Measurements from ENCODE around the gene CAMK2G. TPM values are rescaled to one million over a fixed set of nuclear protein-coding genes. Genes with fewer than 3 reads are reported as not detected.

Gene CAMK2G
- total and polyA plus RNA-seq, 9 donors, result 9.8 to 42.9 (median 16.7) TPM

GRCh38 chr10:73863039-73863817 is 11.1 kb downstream of the CAMK2G start:
- intact Hi-C loops (cut with DNase I), result no loop called here
- no peaks in the 10 kb centered on the region for H3K36me3 ChIP-seq
- TF ChIP-seq CTCF (IDR thresholded peaks at IDR 0.05), result no peak
- no peak for DNase-seq
- no peaks in the 10 kb centered on the region for H3K9me3 ChIP-seq
- H3K27me3 ChIP-seq, result no peaks in the 10 kb centered on the region
- no peaks in the 10 kb centered on the region for H3K4me1 ChIP-seq (ENCODE audit: insufficient read depth)
- WGBS, 3 donors, result 71 to 80% (median 79%) methylated on average over 5 of the region's 5 CpGs
- H3K4me3 ChIP-seq, result no peak overlapping the region
- H3K27ac ChIP-seq, result no peak overlapping the region

- Histone ChIP-seq H3K4me3 (no peak overlapping the region), H3K27ac (no peak overlapping the region), H3K9me3 (no peaks in the 10 kb centered on the region), H3K4me1 (ENCODE audit: insufficient read depth) (no peaks in the 10 kb centered on the region), H3K27me3 (no peaks in the 10 kb centered on the region), H3K36me3 (no peaks in the 10 kb centered on the region)
- intact Hi-C loops (cut with DNase I), result no loop called here
- WGBS, 3 donors, result 76 to 83% (median 83%) methylated on average over 8 of the region's 8 CpGs
- no peak for DNase-seq
- no peak for TF ChIP-seq EP300 (IDR thresholded peaks at IDR 0.05)
- TF ChIP-seq POLR2A (IDR thresholded peaks at IDR 0.05), result no peak
- no peak for TF ChIP-seq CTCF (IDR thresholded peaks at IDR 0.05)
These were observed 12.3 kb downstream of the CAMK2G start for GRCh38 chr10:73862011-73862410.

- intact Hi-C loops (cut with DNase I), result no loop called here
- no peaks in the 10 kb centered on the region for H3K9me3 ChIP-seq
- H3K27ac ChIP-seq, result no peak overlapping the region
- no peaks in the 10 kb centered on the region for H3K36me3 ChIP-seq
- H3K4me1 ChIP-seq (ENCODE audit: insufficient read depth), result no peaks in the 10 kb centered on the region
- no peak for DNase-seq
- no peak overlapping the region for H3K4me3 ChIP-seq
- WGBS, 3 donors, result 80 to 86% (median 81%) methylated on average over 7 of the region's 7 CpGs
- TF ChIP-seq CTCF (IDR thresholded peaks at IDR 0.05) (no peak), POLR2A (IDR thresholded peaks at IDR 0.05) (no peak), EP300 (IDR thresholded peaks at IDR 0.05) (no peak)
- H3K27me3 ChIP-seq, result no peaks in the 10 kb centered on the region
These were observed 14.4 kb downstream of the CAMK2G start for GRCh38 chr10:73859784-73860491.

GRCh38 chr10:73859428-73859783 is 14.9 kb downstream of the CAMK2G start:
- Histone ChIP-seq H3K27ac (no peak overlapping the region), H3K27me3 (no peaks in the 10 kb centered on the region), H3K9me3 (no peaks in the 10 kb centered on the region), H3K36me3 (no peaks in the 10 kb centered on the region), H3K4me1 (ENCODE audit: insufficient read depth) (no peaks in the 10 kb centered on the region), H3K4me3 (no peak overlapping the region)
- DNase-seq, result no peak
- TF ChIP-seq CTCF (IDR thresholded peaks at IDR 0.05) (no peak), POLR2A (IDR thresholded peaks at IDR 0.05) (no peak), EP300 (IDR thresholded peaks at IDR 0.05) (no peak)
- 82 to 95% (median 89%) methylated on average over 5 of the region's 5 CpGs for WGBS, 3 donors
- intact Hi-C loops (cut with DNase I), result no loop called here

All from ovary (tissue), 9 donors.